GM12878 (cell line): Measurements from ENCODE around the gene SRPX2. TPM values are rescaled to one million over a fixed set of nuclear protein-coding genes. Genes with fewer than 3 reads are reported as not detected.

Experiments used
- ATAC-seq: fragments of 200-7000 bp; cut with Tn5 transposase; 3 replicates; pipeline ENCODE4 v1.9.1; 2020; ENCODE audit warnings: mild to moderate bottlenecking, moderate library complexity
- BruUV-seq: library from RNA; stranded (reverse); fragments of 400-500 nt; replicated peaks from 2 replicates; lab custom pipeline; 2021; lab: Mats Ljungman, UMichigan
- CTCF ChIA-PET: fragments of 300-600 bp; sonication (Branson Sonifier 250); formaldehyde crosslinking; extraction: SDS; loops from one replicate; lab custom pipeline; 2021; ENCODE audit warnings: inconsistent platforms; lab: Yijun Ruan, JAX
- POLR2A ChIA-PET: fragments of 350-600 bp; formaldehyde crosslinking; extraction: SDS; loops from one replicate; lab custom pipeline; 2021; ENCODE audit warnings: inconsistent platforms; lab: Charles Lee
- RAD21 ChIA-PET: fragments of 300-600 bp; sonication (Branson Sonifier 250); formaldehyde crosslinking; loops from one replicate; lab custom pipeline; 2023; ENCODE audit warnings: antibody characterized with exemption; ENCODE audit not compliant: unreplicated experiment; lab: Charles Lee
- SMC1A ChIA-PET: fragments of 300-600 bp; sonication (Branson Sonifier 250); formaldehyde crosslinking; loops from one replicate; lab custom pipeline; 2023; ENCODE audit not compliant: unreplicated experiment, uncharacterized antibody; lab: Charles Lee
- DNase-seq: peaks from one replicate; pipeline ENCODE4 v3.0.0-alpha.2; 2011; ENCODE audit warnings: low read depth, low spot score
- FAIRE-seq: peaks from 3 replicates; lab custom pipeline; 2011; peaks lifted over from hg19 to GRCh38; lab: Jason Lieb, UNC
- H2AFZ ChIP-seq: 2 replicates; pipeline ENCODE4 v1.6.0; 2011; ENCODE audit warnings: low read depth, low read length, control low read depth; ENCODE audit not compliant: control insufficient read depth
- H3K27ac ChIP-seq: 2 replicates; pipeline ENCODE4 v1.5.1; 2011; ENCODE audit warnings: control low read depth; ENCODE audit not compliant: control insufficient read depth, insufficient read depth
- H3K27me3 ChIP-seq, 2 experiments: replicated peaks in 1 of 2; 2 replicates each; pipeline versions ENCODE4 v1.6.0 to v1.6.1; 2011; ENCODE audit warnings: low read length in 1 of 2; ENCODE audit not compliant: control insufficient read depth in 2 of 2, insufficient read depth in 2 of 2
- H3K36me3 ChIP-seq, 2 experiments: 2 replicates each; pipeline ENCODE4 v1.5.1; 2011; ENCODE audit warnings: low read length in 1 of 2; ENCODE audit not compliant: control insufficient read depth in 2 of 2, insufficient read depth in 2 of 2
- H3K4me1 ChIP-seq: 2 replicates; pipeline ENCODE4 v1.6.1; 2011; ENCODE audit warnings: mild to moderate bottlenecking, low read length, moderate library complexity, mixed read lengths; ENCODE audit not compliant: control insufficient read depth, insufficient read depth
- H3K4me2 ChIP-seq: 2 replicates; pipeline ENCODE4 v1.6.0; 2011; ENCODE audit warnings: control low read depth; ENCODE audit not compliant: control insufficient read depth, insufficient read depth
- H3K4me3 ChIP-seq: fragments of 200-600 bp; sonication (generic); 2 replicates; pipeline ENCODE4 v1.5.1; 2016
- H3K79me2 ChIP-seq: 2 replicates; pipeline ENCODE4 v1.6.0; 2011; ENCODE audit warnings: low read length; ENCODE audit not compliant: control insufficient read depth, insufficient read depth
- H3K9ac ChIP-seq: 2 replicates; pipeline ENCODE4 v1.8.0; 2011; ENCODE audit warnings: low read length, control low read depth, mixed read lengths; ENCODE audit not compliant: control insufficient read depth, insufficient read depth
- H3K9me3 ChIP-seq: replicated peaks from 3 replicates; pipeline ENCODE4 v1.5.1; 2011; ENCODE audit warnings: mild to moderate bottlenecking, low read length; ENCODE audit not compliant: control insufficient read depth, insufficient read depth
- H4K20me1 ChIP-seq: 2 replicates; pipeline ENCODE4 v1.6.0; 2011; ENCODE audit not compliant: control insufficient read depth, insufficient read depth
- CREM ChIP-seq: IDR thresholded peaks from 2 replicates; pipeline ENCODE4 v1.6.1; 2014; ENCODE audit warnings: antibody characterized with exemption, low read depth
- ESRRA ChIP-seq: IDR thresholded peaks from 2 replicates; pipeline ENCODE4 v1.6.1; 2012; ENCODE audit warnings: mild to moderate bottlenecking, low read length, improper control_type of control experiment
- FOXM1 ChIP-seq: IDR thresholded peaks from 2 replicates; pipeline ENCODE4 v1.6.1; 2012; ENCODE audit warnings: low read depth, mild to moderate bottlenecking, inconsistent platforms, low read length, moderate library complexity
- HCFC1 ChIP-seq: fragments of 150-350 bp; IDR thresholded peaks from 2 replicates; pipeline ENCODE4 v1.6.1; 2014; ENCODE audit warnings: low read length
- IKZF2 ChIP-seq, 2 experiments: fragments of 450-650 bp; IDR thresholded peaks; 2 replicates each; pipeline ENCODE4 v1.6.1; 2017; ENCODE audit warnings: mild to moderate bottlenecking in 2 of 2, moderate library complexity in 2 of 2
- KAT2A ChIP-seq: conservative IDR thresholded peaks from 2 replicates; pipeline ENCODE4 v1.6.1; 2011; ENCODE audit warnings: low read depth, low read length; ENCODE audit not compliant: control insufficient read depth
- MTA3 ChIP-seq: IDR thresholded peaks from 2 replicates; pipeline ENCODE4 v1.6.1; 2012; ENCODE audit warnings: low read length, inconsistent platforms, borderline replicate concordance
- NFIC ChIP-seq: IDR thresholded peaks from 2 replicates; pipeline ENCODE4 v1.6.1; 2012; ENCODE audit warnings: low read depth, mild to moderate bottlenecking, inconsistent platforms, low read length, moderate library complexity
- NR2F1 ChIP-seq: fragments of 450-650 bp; conservative IDR thresholded peaks from 2 replicates; pipeline ENCODE4 v1.6.1; 2017; ENCODE audit warnings: mild to moderate bottlenecking
- RCOR1 ChIP-seq: conservative IDR thresholded peaks from 2 replicates; pipeline ENCODE4 v1.6.1; 2012; ENCODE audit warnings: low read depth, low read length, improper control_type of control experiment
- ZNF217 ChIP-seq: fragments of 450-650 bp; IDR thresholded peaks from 2 replicates; pipeline ENCODE4 v1.6.1; 2017; ENCODE audit warnings: antibody characterized with exemption, mild to moderate bottlenecking
- ZNF384 ChIP-seq: IDR thresholded peaks from 2 replicates; pipeline ENCODE4 v1.6.1; 2012; ENCODE audit warnings: low read depth, mild to moderate bottlenecking, low read length, improper control_type of control experiment, borderline replicate concordance
- ZNF622 ChIP-seq: fragments of 450-650 bp; IDR thresholded peaks from 2 replicates; pipeline ENCODE4 v1.6.1; 2017; ENCODE audit warnings: mild to moderate bottlenecking, inconsistent platforms
- WGBS: methylation state at CpG from one replicate; pipeline ENCODE4 v1.1.6; 2016; ENCODE audit warnings: low lambda C conversion rate; ENCODE audit not compliant: insufficient replicate concordance, insufficient coverage; ENCODE audit errors: missing lambda C conversion rate; 5-methylcytosine and 5-hydroxymethylcytosine counted together
- in situ Hi-C: fragments of 300-500 bp; cut with MboI; formaldehyde crosslinking; loops from 9 replicates; pipeline ENCODE4 v1.14.3; 2018; ENCODE audit warnings: mixed read lengths
- intact Hi-C: fragments of 100-400 bp; cut with micrococcal nuclease; formaldehyde crosslinking; loops from one replicate; pipeline ENCODE4 v1.14.2; 2022; ENCODE audit not compliant: unreplicated experiment
- polyA plus RNA-seq, 11 experiments: library from polyadenylated mRNA; depleted of rRNA in 4 of 11; unstranded in 6 of 11; stranded (reverse) in 5 of 11; fragments of >200 nt; fragmentation: Nextera tagmentation in 4 of 11; fragmentation: Illumina TruSeq in 1 of 11; extraction: Ambion mirVana in 4 of 11; extraction: Trizol in 1 of 11; gene quantifications; 1 replicate in 1 of 11; 2 replicates in 10 of 11; pipeline versions ENCODE4 v1.2.1 to v1.2.3, GENCODE V29; 2011 to 2016; ENCODE audit warnings: inconsistent platforms in 2 of 11, missing spikeins in 2 of 11, low read depth in 1 of 11
- total RNA-seq, 4 experiments: library from RNA; depleted of rRNA in 3 of 4; stranded (reverse); fragments of >200 nt in 3 of 4; fragmentation: Illumina TruSeq in 1 of 4; extraction: Trizol in 1 of 4; gene quantifications; 2 replicates each; pipeline versions ENCODE4 v1.2.1 to v1.2.3, GENCODE V29; 2013 to 2021
- TF ChIP-seq, protein P1 (sequence below): fragments of 450-650 bp; conservative IDR thresholded peaks from 2 replicates; pipeline ENCODE4 v1.6.1; 2017; ENCODE audit warnings: mild to moderate bottlenecking, moderate library complexity
- TF ChIP-seq, protein P2 (sequence below): fragments of 450-650 bp; IDR thresholded peaks from 2 replicates; pipeline ENCODE4 v1.6.1; 2016; ENCODE audit warnings: mild to moderate bottlenecking

The SRPX2 gene
- total and polyA plus RNA-seq, 10 of the 15 experiments (the other 5 are each of a cell fraction or from before 2014, with no cell fraction given): not detected

DNA sequence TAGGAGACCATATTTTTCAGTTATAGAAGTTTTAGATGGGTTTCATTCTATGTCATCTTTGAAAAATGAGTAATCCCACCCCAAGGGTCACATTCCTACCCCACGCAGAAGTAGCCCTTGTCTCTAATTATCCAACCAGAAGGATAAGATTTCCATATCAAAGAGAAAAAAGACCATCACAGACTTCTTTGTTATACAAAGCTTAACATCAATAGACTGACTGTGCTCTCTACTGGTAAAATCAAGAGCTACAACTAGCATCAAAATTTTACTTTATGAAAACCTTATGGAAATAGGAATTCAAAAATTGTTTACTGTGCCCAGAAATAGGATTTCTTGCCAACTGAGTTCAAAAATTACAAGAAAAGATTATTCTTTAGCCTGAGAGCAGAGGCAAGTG lies 34.4 kb upstream of the SRPX2 start:
- CTCF ChIA-PET: interaction anchor here (0.6 kb wide), 2 partner anchors 24 to 873 kb away, joined by 3 to 4 read pairs; no protein-coding TSS in a partner anchor
- intact Hi-C loops: no loop called here
- no peak for ATAC-seq
- TF ChIP-seq CREM (no peak), NFIC (no peak), FOXM1 (no peak), RCOR1 (no peak), MTA3 (no peak), ZNF217 (no peak), ESRRA (no peak), KAT2A (no peak), HCFC1 (no peak), ZNF384 (no peak), IKZF2 (IDR thresholded peaks at IDR 0.05) (no peak), NR2F1 (no peak), ZNF622 (no peak)
- TF ChIP-seq, protein P1, sequence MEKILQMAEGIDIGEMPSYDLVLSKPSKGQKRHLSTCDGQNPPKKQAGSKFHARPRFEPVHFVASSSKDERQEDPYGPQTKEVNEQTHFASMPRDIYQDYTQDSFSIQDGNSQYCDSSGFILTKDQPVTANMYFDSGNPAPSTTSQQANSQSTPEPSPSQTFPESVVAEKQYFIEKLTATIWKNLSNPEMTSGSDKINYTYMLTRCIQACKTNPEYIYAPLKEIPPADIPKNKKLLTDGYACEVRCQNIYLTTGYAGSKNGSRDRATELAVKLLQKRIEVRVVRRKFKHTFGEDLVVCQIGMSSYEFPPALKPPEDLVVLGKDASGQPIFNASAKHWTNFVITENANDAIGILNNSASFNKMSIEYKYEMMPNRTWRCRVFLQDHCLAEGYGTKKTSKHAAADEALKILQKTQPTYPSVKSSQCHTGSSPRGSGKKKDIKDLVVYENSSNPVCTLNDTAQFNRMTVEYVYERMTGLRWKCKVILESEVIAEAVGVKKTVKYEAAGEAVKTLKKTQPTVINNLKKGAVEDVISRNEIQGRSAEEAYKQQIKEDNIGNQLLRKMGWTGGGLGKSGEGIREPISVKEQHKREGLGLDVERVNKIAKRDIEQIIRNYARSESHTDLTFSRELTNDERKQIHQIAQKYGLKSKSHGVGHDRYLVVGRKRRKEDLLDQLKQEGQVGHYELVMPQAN: no peak
- TF ChIP-seq, protein P2, sequence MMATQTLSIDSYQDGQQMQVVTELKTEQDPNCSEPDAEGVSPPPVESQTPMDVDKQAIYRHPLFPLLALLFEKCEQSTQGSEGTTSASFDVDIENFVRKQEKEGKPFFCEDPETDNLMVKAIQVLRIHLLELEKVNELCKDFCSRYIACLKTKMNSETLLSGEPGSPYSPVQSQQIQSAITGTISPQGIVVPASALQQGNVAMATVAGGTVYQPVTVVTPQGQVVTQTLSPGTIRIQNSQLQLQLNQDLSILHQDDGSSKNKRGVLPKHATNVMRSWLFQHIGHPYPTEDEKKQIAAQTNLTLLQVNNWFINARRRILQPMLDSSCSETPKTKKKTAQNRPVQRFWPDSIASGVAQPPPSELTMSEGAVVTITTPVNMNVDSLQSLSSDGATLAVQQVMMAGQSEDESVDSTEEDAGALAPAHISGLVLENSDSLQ: no peak
- H2AFZ ChIP-seq: no peak overlapping the region
- no peak overlapping the region for H3K27ac ChIP-seq
- H3K4me2 ChIP-seq: no peak overlapping the region
- no peaks in the 10 kb centered on the region for H3K36me3 ChIP-seq
- no peak overlapping the region for H3K9ac ChIP-seq
- no TSS peak for BruUV-seq
- H3K4me3 ChIP-seq: no peak overlapping the region
- in situ Hi-C loops: no loop called here
- no peaks in the 10 kb centered on the region for H4K20me1 ChIP-seq
- RAD21 ChIA-PET: no interaction called here
- no peak for DNase-seq
- no peaks in the 10 kb centered on the region for H3K9me3 ChIP-seq
- no peak for FAIRE-seq
- SMC1A ChIA-PET: interaction anchor here (0.9 kb wide), 1 partner anchor 17 kb away, joined by 3 read pairs; no protein-coding TSS in a partner anchor
- POLR2A ChIA-PET: no interaction called here
- H3K79me2 ChIP-seq: no peaks in the 10 kb centered on the region
- no peaks in the 10 kb centered on the region for H3K4me1 ChIP-seq
- H3K27me3 ChIP-seq: no peaks in the 10 kb centered on the region
- 0% methylated on average over 1 of the region's 1 CpG for WGBS
